ENCODE results near the gene PGLYRP3. TPM values are rescaled to one million over a fixed set of nuclear protein-coding genes. Genes with fewer than 3 reads are reported as not detected.

PGLYRP3 gene, protein sequence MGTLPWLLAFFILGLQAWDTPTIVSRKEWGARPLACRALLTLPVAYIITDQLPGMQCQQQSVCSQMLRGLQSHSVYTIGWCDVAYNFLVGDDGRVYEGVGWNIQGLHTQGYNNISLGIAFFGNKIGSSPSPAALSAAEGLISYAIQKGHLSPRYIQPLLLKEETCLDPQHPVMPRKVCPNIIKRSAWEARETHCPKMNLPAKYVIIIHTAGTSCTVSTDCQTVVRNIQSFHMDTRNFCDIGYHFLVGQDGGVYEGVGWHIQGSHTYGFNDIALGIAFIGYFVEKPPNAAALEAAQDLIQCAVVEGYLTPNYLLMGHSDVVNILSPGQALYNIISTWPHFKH
- not detected in 5 replicates for total RNA-seq (2022; extraction: Qiagen RNA extraction)

DNA sequence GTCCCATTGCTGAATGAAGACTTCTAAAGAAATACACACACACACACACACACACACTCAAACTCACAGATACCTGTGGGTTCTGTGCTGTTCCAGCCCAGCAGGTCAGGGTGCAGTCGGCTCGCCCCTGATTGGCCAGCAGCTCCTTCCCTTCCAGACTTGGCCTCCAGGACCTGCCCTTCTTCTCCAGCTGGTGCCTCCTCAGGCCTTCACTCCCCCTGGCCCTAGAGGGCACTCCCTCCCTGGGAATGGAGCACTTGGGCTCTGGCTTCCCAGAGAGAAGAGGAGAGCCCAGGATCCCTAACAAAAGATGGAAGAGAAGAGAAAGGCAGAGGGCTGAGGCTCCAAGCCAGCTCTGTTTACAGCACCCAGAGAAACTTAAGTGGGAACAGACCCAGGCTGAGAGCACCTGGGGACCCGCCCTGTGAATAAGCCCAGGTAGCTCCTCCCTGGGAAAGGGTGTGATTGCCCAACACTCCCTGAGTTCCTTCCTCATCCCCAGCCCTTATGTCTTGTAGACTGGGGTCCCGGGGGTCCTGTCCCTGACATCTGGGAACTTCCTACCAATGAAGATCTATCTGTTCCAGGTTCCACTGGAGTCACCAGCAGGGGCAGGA is at the start of gene PGLYRP3:
Gene PGLYRP3, minus strand, starts transcription at position 383 of the 617 bp plus-strand sequence. CDS start 2,287 bp downstream, outside the sequence.

DNA sequence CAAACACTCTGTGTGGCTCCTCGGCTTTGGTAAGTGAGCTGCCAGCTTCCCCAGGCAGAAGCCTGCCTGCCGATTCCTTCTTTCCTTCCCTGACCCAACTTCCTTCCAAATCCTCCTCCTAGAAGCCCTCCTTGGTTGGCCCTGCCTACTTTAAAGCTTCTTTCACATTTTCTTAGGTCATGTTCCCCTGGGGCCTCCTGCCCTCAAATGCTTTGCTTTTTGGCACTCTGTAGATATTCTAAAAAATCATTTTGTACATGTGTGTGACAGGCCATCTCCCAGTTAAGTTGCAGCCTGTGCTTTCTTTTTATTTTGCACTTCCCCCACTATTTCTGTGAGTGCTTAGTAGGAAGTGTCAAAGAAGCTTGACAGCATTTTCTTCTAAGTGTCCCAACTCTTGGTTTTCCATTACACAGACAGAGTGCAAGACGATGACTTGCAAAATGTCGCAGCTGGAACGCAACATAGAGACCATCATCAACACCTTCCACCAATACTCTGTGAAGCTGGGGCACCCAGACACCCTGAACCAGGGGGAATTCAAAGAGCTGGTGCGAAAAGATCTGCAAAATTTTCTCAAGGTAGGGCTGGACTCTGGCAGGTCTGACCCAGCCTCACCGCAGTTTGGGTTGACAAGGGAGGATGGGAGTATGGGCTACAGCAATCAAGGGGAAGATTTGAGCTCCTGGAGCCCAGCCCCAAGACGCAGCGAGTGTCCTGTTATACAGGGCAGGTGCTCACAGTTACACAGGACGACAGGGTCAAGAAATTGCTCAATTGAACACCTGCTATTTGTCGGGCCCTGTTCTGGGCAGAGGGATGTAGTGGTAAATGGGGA is 45.3 kb upstream of the PGLYRP3 start, which contains the start of gene S100A9:
Gene S100A9, plus strand, starts transcription at position 2 of the 838 bp plus-strand sequence. Its CDS starts 430 bp downstream, at position 432.

DNA sequence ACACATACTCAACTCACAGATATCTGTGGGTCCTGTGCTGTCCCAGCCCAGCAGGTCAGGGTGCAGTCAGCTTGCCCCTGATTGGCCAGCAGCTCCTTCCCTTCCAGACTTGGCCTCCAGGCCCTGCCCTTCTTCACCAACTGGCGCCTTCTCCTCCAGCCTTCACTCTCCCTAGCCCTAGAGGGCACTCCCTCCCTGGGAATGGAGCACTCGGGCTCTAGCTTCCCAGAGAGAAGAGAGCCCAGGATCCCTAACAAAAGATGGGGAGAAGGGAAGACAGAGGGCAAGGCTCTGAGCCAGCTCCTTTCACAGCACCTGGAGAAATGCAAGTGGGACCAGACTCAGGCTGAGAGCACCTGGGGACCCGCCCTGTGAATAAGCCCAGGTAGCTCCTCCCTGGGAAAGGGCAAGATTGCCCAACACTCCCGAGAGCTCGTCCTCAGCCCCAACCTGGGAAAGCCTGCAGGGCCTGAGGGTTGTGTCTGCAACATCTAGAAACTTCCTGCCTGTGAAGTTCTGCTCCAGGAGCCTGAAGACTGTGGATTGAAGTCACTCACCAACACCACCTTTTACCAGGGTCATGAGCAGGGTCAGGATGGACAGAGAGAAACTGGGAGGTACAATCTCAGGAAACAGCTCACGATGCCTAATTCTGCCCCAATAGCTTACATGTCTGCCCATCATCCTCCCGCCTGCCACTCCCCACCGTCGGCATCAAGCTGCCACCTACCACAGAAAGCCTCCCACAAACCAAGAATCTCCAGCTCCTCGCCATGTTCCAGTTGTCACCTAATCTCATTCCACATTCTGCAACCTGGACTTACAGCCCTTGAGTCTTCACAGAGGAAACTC is 36.0 kb upstream of the PGLYRP3 start, which contains the start of gene PGLYRP4:
Gene PGLYRP4, minus strand, starts transcription at position 331 of the 852 bp plus-strand sequence. CDS start 909 bp downstream, outside the sequence.

DNA sequence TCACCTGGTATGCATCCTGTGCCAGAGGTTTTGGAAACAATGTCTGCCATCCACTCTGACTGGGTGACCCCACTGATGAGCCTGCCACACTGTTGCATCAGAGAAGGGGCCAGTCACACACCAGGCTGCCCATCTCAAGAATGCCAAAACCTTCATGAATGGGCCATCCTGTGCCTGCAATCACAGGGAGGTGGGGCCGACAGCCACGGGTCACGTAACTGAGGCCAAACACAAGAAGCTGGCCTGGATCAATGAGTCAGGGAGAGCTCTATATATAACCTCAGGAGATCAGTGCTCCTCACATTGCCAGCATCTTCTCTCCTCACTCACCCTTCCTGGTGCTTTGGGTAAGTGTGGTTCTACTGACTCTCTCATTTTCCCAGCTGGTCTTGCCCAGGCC is 53.4 kb downstream of the PGLYRP3 start, which contains the start of gene LORICRIN:
Gene LORICRIN, plus strand, starts transcription at position 301 of the 400 bp plus-strand sequence. CDS start 1,263 bp downstream, outside the sequence.

Other genes starting within 250 kb of the PGLYRP3 start
- gene SPRR2B, start 241.3 kb downstream of the PGLYRP3 start, total RNA-seq (2022; extraction: Qiagen RNA extraction), result not detected in 5 replicates
- gene SPRR2E, start 218.4 kb downstream of the PGLYRP3 start, total RNA-seq (2022; extraction: Qiagen RNA extraction), result not detected in 5 replicates
- not detected in 5 replicates for gene SPRR2F, start 199.4 kb downstream of the PGLYRP3 start, total RNA-seq (2022; extraction: Qiagen RNA extraction)
- not detected in 5 replicates for gene SPRR2G, start 162.1 kb downstream of the PGLYRP3 start, total RNA-seq (2022; extraction: Qiagen RNA extraction)
- not detected in 5 replicates for gene LELP1, start 109.5 kb downstream of the PGLYRP3 start, total RNA-seq (2022; extraction: Qiagen RNA extraction)
- not detected in 5 replicates for gene PRR9, start 95.4 kb downstream of the PGLYRP3 start, total RNA-seq (2022; extraction: Qiagen RNA extraction)
- gene LORICRIN, start 53.3 kb downstream of the PGLYRP3 start, total RNA-seq (2022; extraction: Qiagen RNA extraction), result not detected in 5 replicates
- gene PGLYRP4, start 35.9 kb upstream of the PGLYRP3 start, total RNA-seq (2022; extraction: Qiagen RNA extraction), result not detected in 5 replicates
- 0.36 to 1.1 TPM (median 0.50 TPM) in 5 replicates for gene S100A9, start 44.9 kb upstream of the PGLYRP3 start, total RNA-seq (2022; extraction: Qiagen RNA extraction)
- not detected in 5 replicates for gene S100A12, start 62.7 kb upstream of the PGLYRP3 start, total RNA-seq (2022; extraction: Qiagen RNA extraction)
- not detected in 5 replicates for gene S100A8, start 78.1 kb upstream of the PGLYRP3 start, total RNA-seq (2022; extraction: Qiagen RNA extraction)
- gene S100A7A, start 103.6 kb upstream of the PGLYRP3 start, total RNA-seq (2022; extraction: Qiagen RNA extraction), result not detected in 5 replicates
- not detected in 5 replicates for gene S100A7, start 147.7 kb upstream of the PGLYRP3 start, total RNA-seq (2022; extraction: Qiagen RNA extraction)
- 3,058 to 3,788 TPM (median 3,444 TPM) in 5 replicates for gene S100A6, start 223.0 kb upstream of the PGLYRP3 start, total RNA-seq (2022; extraction: Qiagen RNA extraction)
- 0.70 to 1.1 TPM (median 0.81 TPM) in 5 replicates for gene S100A5, start 228.0 kb upstream of the PGLYRP3 start, total RNA-seq (2022; extraction: Qiagen RNA extraction)
- gene S100A4, start 232.9 kb upstream of the PGLYRP3 start, total RNA-seq (2022; extraction: Qiagen RNA extraction), result 1,610 to 1,903 TPM (median 1,713 TPM) in 5 replicates
- gene S100A3, start 236.3 kb upstream of the PGLYRP3 start, total RNA-seq (2022; extraction: Qiagen RNA extraction), result 93.8 to 105 TPM (median 100 TPM) in 5 replicates

All from A549 treated with CORT108297 at 1 μM for 4 hours (cell line).